ENCODE data around the gene PKIG.

DNA sequence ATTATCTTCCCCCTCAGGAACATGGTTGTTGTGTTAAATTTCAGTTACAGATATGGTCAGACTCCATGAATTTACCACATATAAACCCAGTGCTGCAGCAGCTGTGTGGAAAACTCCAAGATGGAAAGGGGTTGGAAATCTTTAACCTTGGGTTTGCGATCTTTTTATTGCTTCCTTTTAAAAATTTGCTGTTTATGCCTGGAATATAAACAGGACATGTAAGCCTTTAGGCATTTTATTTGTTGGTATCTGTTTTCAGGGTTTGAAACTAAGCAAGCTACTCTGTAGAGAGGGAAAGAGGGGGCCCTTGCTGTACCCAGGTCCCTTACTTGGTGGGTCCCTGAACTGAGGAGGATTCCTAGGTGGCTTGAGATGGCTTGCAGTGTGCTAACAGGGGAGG is 778 bp downstream of the PKIG start:
- no peak for TF ChIP-seq POLR2A (IDR thresholded peaks at IDR 0.05)
- TF ChIP-seq, protein P1, sequence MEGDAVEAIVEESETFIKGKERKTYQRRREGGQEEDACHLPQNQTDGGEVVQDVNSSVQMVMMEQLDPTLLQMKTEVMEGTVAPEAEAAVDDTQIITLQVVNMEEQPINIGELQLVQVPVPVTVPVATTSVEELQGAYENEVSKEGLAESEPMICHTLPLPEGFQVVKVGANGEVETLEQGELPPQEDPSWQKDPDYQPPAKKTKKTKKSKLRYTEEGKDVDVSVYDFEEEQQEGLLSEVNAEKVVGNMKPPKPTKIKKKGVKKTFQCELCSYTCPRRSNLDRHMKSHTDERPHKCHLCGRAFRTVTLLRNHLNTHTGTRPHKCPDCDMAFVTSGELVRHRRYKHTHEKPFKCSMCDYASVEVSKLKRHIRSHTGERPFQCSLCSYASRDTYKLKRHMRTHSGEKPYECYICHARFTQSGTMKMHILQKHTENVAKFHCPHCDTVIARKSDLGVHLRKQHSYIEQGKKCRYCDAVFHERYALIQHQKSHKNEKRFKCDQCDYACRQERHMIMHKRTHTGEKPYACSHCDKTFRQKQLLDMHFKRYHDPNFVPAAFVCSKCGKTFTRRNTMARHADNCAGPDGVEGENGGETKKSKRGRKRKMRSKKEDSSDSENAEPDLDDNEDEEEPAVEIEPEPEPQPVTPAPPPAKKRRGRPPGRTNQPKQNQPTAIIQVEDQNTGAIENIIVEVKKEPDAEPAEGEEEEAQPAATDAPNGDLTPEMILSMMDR (IDR thresholded peaks at IDR 0.05): no peak
